ENCODE data around the gene PAOX. TPM values are rescaled to one million over a fixed set of nuclear protein-coding genes. Genes with fewer than 3 reads are reported as not detected.
"Not testable (repeated sequence)": the region's sequence is repeated elsewhere in the genome, so short reads cannot be mapped to it uniquely, and the experiment has no call there.

The PAOX gene
- total RNA-seq, 1 donor = 7.8 TPM

DNA sequence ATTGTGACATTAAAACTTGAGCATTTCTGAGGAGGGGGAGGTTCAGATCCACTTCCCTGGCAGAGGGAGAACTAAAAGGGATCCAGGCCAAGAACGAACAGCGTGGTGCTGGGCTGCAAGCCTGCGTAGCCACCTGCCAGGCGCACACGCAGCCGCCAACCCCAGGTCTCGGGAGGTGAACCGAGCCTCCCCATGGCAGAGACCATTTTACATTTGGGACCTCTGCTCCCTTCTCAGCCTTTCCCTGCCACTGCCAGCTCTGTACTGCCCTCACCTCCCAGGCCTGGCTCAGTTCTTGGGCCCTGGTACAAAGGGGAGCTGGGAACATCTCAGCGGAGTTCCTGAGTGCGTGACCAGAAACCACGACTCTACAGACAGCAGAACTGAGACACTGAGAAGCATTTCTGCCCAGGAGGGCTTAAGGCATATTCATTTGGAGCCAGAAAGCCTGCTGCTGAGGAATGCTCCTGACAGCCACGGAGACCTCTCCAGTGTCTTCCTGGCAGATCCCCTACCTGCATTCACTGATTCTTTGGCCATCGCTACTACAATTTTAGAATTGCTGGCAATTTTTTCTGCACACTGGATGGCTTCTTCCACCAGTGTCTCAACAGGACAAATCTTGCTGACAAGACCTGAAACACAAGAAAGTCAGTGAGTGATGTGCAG, 13.5 kb upstream of the PAOX start:
- H3K4me3 ChIP-seq (ENCODE audit: low read depth, low read length) = no peak overlapping the region
- no peak for DNase-seq (ENCODE audit: low read depth)
- TF ChIP-seq CTCF (IDR thresholded peaks at IDR 0.05; ENCODE audit: insufficient read depth, low read depth, low read length) = no peak

DNA sequence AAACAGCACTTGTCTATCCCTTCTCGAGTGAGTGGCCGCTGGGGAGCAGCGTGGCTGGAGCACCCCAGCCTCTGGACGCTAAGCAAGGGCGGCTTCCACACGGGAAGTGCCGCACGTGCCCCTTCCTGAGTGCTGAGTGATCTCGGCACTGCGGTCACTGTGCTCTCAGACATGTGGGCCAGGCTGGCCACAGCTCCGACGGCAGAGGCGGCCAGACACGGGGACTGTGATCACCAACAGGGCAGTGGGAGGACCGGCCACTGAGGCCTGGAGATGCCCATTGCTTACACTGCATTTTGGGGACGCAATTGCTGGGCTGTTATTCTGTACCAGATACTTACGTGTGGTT, 13.0 kb upstream of the PAOX start:
- no peak for TF ChIP-seq CTCF (IDR thresholded peaks at IDR 0.05; ENCODE audit: insufficient read depth, low read depth, low read length)
- H3K4me3 ChIP-seq (ENCODE audit: low read depth, low read length) = no peak overlapping the region
- DNase-seq (ENCODE audit: low read depth) = no peak

DNA sequence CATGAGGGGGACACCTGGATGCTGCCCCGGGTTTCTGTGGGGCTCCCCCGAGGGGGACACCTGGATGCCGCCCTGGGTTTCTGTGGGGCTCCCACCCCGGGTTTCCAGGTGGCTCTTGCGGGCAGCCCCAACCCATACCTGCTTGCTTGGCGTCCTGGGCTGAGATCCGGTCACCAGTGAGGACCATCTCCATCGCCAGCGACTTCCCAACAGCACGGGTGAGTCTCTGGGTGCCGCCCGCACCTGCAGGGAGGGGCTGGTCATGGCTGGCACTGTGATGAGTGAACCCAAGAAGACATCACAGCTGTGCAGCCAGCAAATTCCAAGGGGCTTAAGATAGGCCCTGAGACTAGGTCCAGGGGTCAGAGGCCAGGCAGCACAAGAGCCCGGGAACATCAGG, 12.3 kb upstream of the PAOX start:
- H3K4me3 ChIP-seq (ENCODE audit: low read depth, low read length) = no peak overlapping the region
- no peak for TF ChIP-seq CTCF (IDR thresholded peaks at IDR 0.05; ENCODE audit: insufficient read depth, low read depth, low read length)

GRCh38 chr10:133367461-133367860, 11.6 kb upstream of the PAOX start:
- not testable (repeated sequence) for H3K4me3 ChIP-seq (ENCODE audit: low read depth, low read length); DNase-seq (ENCODE audit: low read depth)

More for the DNA sequence above, 12.3 kb upstream of the PAOX start:
- DNase-seq (ENCODE audit: low read depth) = no peak

GRCh38 chr10:133368153-133368552, 10.9 kb upstream of the PAOX start:
- H3K4me3 ChIP-seq (ENCODE audit: low read depth, low read length) = no peak overlapping the region
- no peak for DNase-seq (ENCODE audit: low read depth)
- TF ChIP-seq CTCF (IDR thresholded peaks at IDR 0.05; ENCODE audit: insufficient read depth, low read depth, low read length) = no peak

DNA sequence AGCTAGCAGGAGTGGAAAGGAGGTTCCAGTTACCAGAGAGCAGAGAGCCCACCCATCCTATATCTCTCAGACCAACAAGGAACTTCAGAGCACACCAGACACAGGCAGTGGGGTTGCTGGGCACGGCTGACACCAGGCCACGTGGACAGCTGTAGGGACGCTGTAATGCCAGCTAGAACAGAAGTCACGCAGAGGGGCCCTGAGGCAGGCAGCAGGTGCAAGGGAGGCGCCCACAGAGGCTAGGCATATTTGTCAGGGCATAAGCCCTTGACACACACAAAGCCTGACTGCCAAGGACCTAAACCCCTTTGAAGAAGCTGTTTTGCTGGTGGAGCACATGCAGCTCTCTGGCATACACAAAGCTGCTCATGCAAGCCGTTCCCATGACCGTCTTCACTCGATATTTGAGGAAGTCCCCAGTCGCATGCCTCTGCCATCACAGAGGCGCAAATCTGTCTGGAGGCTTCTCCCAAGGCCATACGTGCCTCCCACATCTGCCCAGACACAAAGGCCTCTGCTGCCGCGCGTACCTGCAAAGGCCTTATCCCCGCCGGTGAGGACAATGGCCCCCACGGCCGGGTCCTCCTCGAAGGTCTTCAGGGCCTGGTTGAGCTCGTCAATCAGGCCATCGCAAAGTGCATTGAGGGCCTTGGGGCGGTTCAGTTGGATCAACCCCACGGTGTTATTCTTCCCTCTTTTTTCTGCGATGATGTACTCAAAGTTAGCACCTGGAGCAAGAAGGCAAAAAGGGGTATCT, 8.9 kb upstream of the PAOX start:
- H3K4me3 ChIP-seq (ENCODE audit: low read depth, low read length) = no peak overlapping the region
- no peak for DNase-seq (ENCODE audit: low read depth)
- no peak for TF ChIP-seq CTCF (IDR thresholded peaks at IDR 0.05; ENCODE audit: insufficient read depth, low read depth, low read length)

- H3K4me3 ChIP-seq (ENCODE audit: low read depth, low read length) = peak overlapping the region; percentile 83
- DNase-seq (ENCODE audit: low read depth) = no peak
- no peak for TF ChIP-seq CTCF (IDR thresholded peaks at IDR 0.05; ENCODE audit: insufficient read depth, low read depth, low read length)
These were observed 6.6 kb upstream of the PAOX start for GRCh38 chr10:133372507-133372906.
